ENCODE measurements around the gene NXPH2.

Gene NXPH2

GRCh38 chr2:138780446-138780880 is 273 bp upstream of the NXPH2 start:
- Histone ChIP-seq H3K36me3 (ENCODE audit: control insufficient read depth in 4 of 4, insufficient read depth in 4 of 4, low read length in 3 of 4) (no peaks in the 10 kb centered on the region), H3K27me3 (replicated peaks in 2 of 5; ENCODE audit: control insufficient read depth in 4 of 5, insufficient read depth in 5 of 5, low read length in 4 of 5) (peaks cover 18 to 83% (median 32%) of the 10 kb centered on the region in 5 experiments), H3K27ac (ENCODE audit: insufficient read depth in 1 of 2, low read depth in 1 of 2, low read length in 2 of 2, poor library complexity in 1 of 2, severe bottlenecking in 2 of 2) (no peak overlapping the region), H3K4me3 (ENCODE audit: control insufficient read depth in 1 of 7, extremely low read depth in 1 of 7, insufficient read depth in 4 of 7, low read depth in 2 of 7, low read length in 6 of 7) (peak overlapping the region in 4 of 7 experiments; percentile 6 to 71 (median 46)), H3K9me3 (ENCODE audit: control extremely low read depth in 1 of 5, control insufficient read depth in 4 of 5, insufficient read depth in 2 of 5, low read depth in 1 of 5, low read length in 4 of 5) (peaks cover 0 to 6% (median 0%) of the 10 kb centered on the region in 5 experiments), H3K4me1 (ENCODE audit: control extremely low read depth in 1 of 4, control insufficient read depth in 4 of 4, insufficient read depth in 4 of 4, low read length in 3 of 4) (peaks cover 2 to 20% (median 16%) of the 10 kb centered on the region in 4 experiments)
- DNase-seq, result peak in 2 of 3 donors; percentile 9 to 19
- ChIA-PET POLR2A (no interaction called here), CTCF (no interaction called here)
- 6% methylated on average over 34 of the region's 40 CpGs for WGBS (ENCODE audit: insufficient coverage)

DNA sequence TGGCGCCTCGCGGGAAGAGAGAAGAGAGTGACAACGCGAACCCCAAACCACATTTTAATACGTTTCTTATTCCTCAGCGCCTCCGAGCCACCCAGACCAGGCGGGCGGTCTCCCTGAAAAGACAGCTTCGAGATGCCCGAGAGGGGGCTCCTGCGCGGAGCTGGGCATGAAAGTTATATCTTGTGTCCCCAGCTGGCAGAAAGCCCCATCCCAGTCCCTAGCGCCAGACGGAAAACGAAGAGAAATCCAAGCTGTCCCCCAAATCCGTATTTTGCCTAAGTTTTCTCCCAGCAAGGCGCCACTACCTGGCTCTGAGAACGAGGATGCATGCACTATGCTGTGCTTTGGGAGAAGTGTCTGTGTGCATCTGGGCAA is 797 bp downstream of the NXPH2 start:
- peak; percentile 21 to 54 (median 40) for DNase-seq
- Histone ChIP-seq H3K27me3 (replicated peaks in 2 of 5; ENCODE audit: control insufficient read depth in 4 of 5, insufficient read depth in 5 of 5, low read length in 4 of 5) (peaks cover 21 to 88% (median 32%) of the 10 kb centered on the region in 5 experiments), H3K27ac (ENCODE audit: insufficient read depth in 1 of 2, low read depth in 1 of 2, low read length in 2 of 2, poor library complexity in 1 of 2, severe bottlenecking in 2 of 2) (no peak overlapping the region), H3K9me3 (ENCODE audit: control extremely low read depth in 1 of 5, control insufficient read depth in 4 of 5, insufficient read depth in 2 of 5, low read depth in 1 of 5, low read length in 4 of 5) (peaks cover 0 to 6% (median 0%) of the 10 kb centered on the region in 5 experiments), H3K4me3 (ENCODE audit: control insufficient read depth in 1 of 7, extremely low read depth in 1 of 7, insufficient read depth in 4 of 7, low read depth in 2 of 7, low read length in 6 of 7) (peak overlapping the region in 6 of 7 experiments; percentile 39 to 71 (median 53)), H3K4me1 (ENCODE audit: control extremely low read depth in 1 of 4, control insufficient read depth in 4 of 4, insufficient read depth in 4 of 4, low read length in 3 of 4) (peaks cover 2 to 20% (median 16%) of the 10 kb centered on the region in 4 experiments), H3K36me3 (ENCODE audit: control insufficient read depth in 4 of 4, insufficient read depth in 4 of 4, low read length in 3 of 4) (no peaks in the 10 kb centered on the region)
- ChIA-PET CTCF (interaction anchor here (0.6 to 1.9 kb wide), 3 partner anchors 7 to 1212 kb away, joined by 3 to 5 read pairs (median 3); no protein-coding TSS in a partner anchor), POLR2A (no interaction called here)
- WGBS (ENCODE audit: insufficient coverage), result 2% methylated on average over 13 of the region's 20 CpGs

DNA sequence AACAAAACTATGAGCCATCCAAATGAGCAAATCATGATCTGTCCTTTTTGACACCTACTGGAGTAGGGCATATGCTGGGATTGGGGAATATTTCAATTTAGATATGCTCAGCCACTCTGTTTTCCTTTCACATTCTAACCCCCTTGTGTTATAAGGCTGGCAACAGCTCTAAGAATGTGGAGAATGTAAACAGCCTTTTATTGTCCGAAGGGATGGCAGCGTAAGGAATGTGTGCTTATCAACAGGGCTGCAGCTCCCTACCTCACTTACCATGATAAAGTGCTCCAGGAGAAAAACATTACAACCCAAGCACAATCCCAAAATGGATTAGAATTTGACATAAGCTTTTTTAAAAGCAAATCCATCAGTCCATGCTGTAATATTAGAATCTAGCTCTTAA is 2.2 kb downstream of the NXPH2 start:
- POLR2A ChIA-PET, result no interaction called here
- Histone ChIP-seq H3K4me1 (ENCODE audit: control extremely low read depth in 1 of 4, control insufficient read depth in 4 of 4, insufficient read depth in 4 of 4, low read length in 3 of 4) (peaks cover 2 to 20% (median 16%) of the 10 kb centered on the region in 4 experiments), H3K27me3 (replicated peaks in 2 of 5; ENCODE audit: control insufficient read depth in 4 of 5, insufficient read depth in 5 of 5, low read length in 4 of 5) (peaks cover 21 to 83% (median 32%) of the 10 kb centered on the region in 5 experiments), H3K4me3 (ENCODE audit: control insufficient read depth in 1 of 7, extremely low read depth in 1 of 7, insufficient read depth in 4 of 7, low read depth in 2 of 7, low read length in 6 of 7) (no peak overlapping the region), H3K9me3 (ENCODE audit: control extremely low read depth in 1 of 5, control insufficient read depth in 4 of 5, insufficient read depth in 2 of 5, low read depth in 1 of 5, low read length in 4 of 5) (peaks cover 0 to 6% (median 0%) of the 10 kb centered on the region in 5 experiments), H3K27ac (ENCODE audit: insufficient read depth in 1 of 2, low read depth in 1 of 2, low read length in 2 of 2, poor library complexity in 1 of 2, severe bottlenecking in 2 of 2) (no peak overlapping the region), H3K36me3 (ENCODE audit: control insufficient read depth in 4 of 4, insufficient read depth in 4 of 4, low read length in 3 of 4) (no peaks in the 10 kb centered on the region)
- no peak for DNase-seq
- CTCF ChIA-PET, result interaction anchor here (0.7 to 1.9 kb wide), 3 partner anchors 9 to 64 kb away, joined by 3 to 5 read pairs (median 4); no protein-coding TSS in a partner anchor
- WGBS (ENCODE audit: insufficient coverage), result no CpG with 5 or more reads among the region's 2 CpGs

GRCh38 chr2:138775736-138776135 is 4.5 kb downstream of the NXPH2 start:
- H3K4me3 ChIP-seq (ENCODE audit: control insufficient read depth in 1 of 7, extremely low read depth in 1 of 7, insufficient read depth in 4 of 7, low read depth in 2 of 7, low read length in 6 of 7), result no peak overlapping the region
- H3K27me3 ChIP-seq (replicated peaks in 2 of 5; ENCODE audit: control insufficient read depth in 4 of 5, insufficient read depth in 5 of 5, low read length in 4 of 5), result peaks cover 16 to 66% (median 26%) of the 10 kb centered on the region in 5 experiments
- H3K4me1 ChIP-seq (ENCODE audit: control extremely low read depth in 1 of 4, control insufficient read depth in 4 of 4, insufficient read depth in 4 of 4, low read length in 3 of 4), result peaks cover 2 to 20% (median 15%) of the 10 kb centered on the region in 4 experiments
- no peaks in the 10 kb centered on the region for H3K36me3 ChIP-seq (ENCODE audit: control insufficient read depth in 4 of 4, insufficient read depth in 4 of 4, low read length in 3 of 4)
- POLR2A ChIA-PET, result no interaction called here
- no peak for DNase-seq
- CTCF ChIA-PET, result interaction anchor here (1.5 kb wide), 1 partner anchor 10 kb away, joined by 3 read pairs; no protein-coding TSS in a partner anchor
- H3K27ac ChIP-seq (ENCODE audit: insufficient read depth in 1 of 2, low read depth in 1 of 2, low read length in 2 of 2, poor library complexity in 1 of 2, severe bottlenecking in 2 of 2), result no peak overlapping the region
- no peaks in the 10 kb centered on the region for H3K9me3 ChIP-seq (ENCODE audit: control extremely low read depth in 1 of 5, control insufficient read depth in 4 of 5, insufficient read depth in 2 of 5, low read depth in 1 of 5, low read length in 4 of 5)
- WGBS (ENCODE audit: insufficient coverage), result 89% methylated on average over 1 of the region's 4 CpGs

DNA sequence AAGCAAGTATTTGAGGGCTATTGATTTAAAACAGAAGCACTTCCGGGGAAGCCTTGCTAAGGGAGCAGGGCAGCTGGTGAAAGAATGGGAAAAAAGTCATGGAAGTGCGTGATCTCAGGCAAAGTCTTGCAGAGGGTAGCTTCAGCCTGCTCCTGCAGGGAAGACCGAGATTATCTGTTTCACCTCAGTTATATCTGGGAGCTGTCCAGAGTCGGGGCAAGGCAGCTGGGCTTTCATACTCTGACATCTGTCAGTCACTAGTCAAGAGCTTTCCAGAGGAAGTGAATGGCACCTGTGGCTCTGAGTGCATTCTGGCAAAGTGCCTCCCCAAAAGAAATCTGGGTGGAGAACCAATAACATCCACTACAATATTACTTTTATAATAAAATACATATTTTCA is 8.7 kb downstream of the NXPH2 start:
- ChIA-PET POLR2A (no interaction called here), CTCF (interaction anchor here (1.6 kb wide), 1 partner anchor 15 kb away, joined by 5 read pairs; no protein-coding TSS in a partner anchor)
- Histone ChIP-seq H3K27me3 (replicated peaks in 2 of 5; ENCODE audit: control insufficient read depth in 4 of 5, insufficient read depth in 5 of 5, low read length in 4 of 5) (peaks cover 0 to 31% (median 4%) of the 10 kb centered on the region in 5 experiments), H3K4me3 (ENCODE audit: control insufficient read depth in 1 of 7, extremely low read depth in 1 of 7, insufficient read depth in 4 of 7, low read depth in 2 of 7, low read length in 6 of 7) (no peak overlapping the region), H3K4me1 (ENCODE audit: control extremely low read depth in 1 of 4, control insufficient read depth in 4 of 4, insufficient read depth in 4 of 4, low read length in 3 of 4) (no peaks in the 10 kb centered on the region), H3K27ac (ENCODE audit: insufficient read depth in 1 of 2, low read depth in 1 of 2, low read length in 2 of 2, poor library complexity in 1 of 2, severe bottlenecking in 2 of 2) (no peak overlapping the region), H3K36me3 (ENCODE audit: control insufficient read depth in 4 of 4, insufficient read depth in 4 of 4, low read length in 3 of 4) (no peaks in the 10 kb centered on the region), H3K9me3 (ENCODE audit: control extremely low read depth in 1 of 5, control insufficient read depth in 4 of 5, insufficient read depth in 2 of 5, low read depth in 1 of 5, low read length in 4 of 5) (no peaks in the 10 kb centered on the region)
- WGBS (ENCODE audit: insufficient coverage), result 100% methylated on average over 4 of the region's 4 CpGs
- no peak for DNase-seq

DNA sequence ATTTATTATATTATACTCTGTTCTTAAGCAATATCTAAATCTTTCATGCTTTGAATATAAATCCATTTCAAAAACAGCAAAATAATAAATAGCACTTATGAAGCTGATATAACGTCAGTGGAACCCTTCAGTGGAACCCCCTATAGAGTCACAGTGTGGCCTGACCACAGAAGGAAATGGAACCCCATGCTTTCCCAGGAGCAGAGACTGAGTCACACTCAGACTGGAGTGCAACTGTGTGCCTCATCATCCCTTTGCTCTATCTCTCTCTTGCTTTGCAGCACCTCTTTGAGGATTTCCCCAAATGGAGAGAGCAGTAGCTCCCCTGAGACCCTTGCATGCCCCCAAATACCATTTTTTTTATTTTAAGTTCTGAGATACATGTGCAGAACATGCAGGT is 13.1 kb downstream of the NXPH2 start:
- Histone ChIP-seq H3K36me3 (ENCODE audit: control insufficient read depth in 4 of 4, insufficient read depth in 4 of 4, low read length in 3 of 4) (no peaks in the 10 kb centered on the region), H3K27me3 (replicated peaks in 2 of 5; ENCODE audit: control insufficient read depth in 4 of 5, insufficient read depth in 5 of 5, low read length in 4 of 5) (peaks cover 0 to 4% (median 2%) of the 10 kb centered on the region in 5 experiments), H3K4me1 (ENCODE audit: control extremely low read depth in 1 of 4, control insufficient read depth in 4 of 4, insufficient read depth in 4 of 4, low read length in 3 of 4) (no peaks in the 10 kb centered on the region), H3K27ac (ENCODE audit: insufficient read depth in 1 of 2, low read depth in 1 of 2, low read length in 2 of 2, poor library complexity in 1 of 2, severe bottlenecking in 2 of 2) (no peak overlapping the region), H3K4me3 (ENCODE audit: control insufficient read depth in 1 of 7, extremely low read depth in 1 of 7, insufficient read depth in 4 of 7, low read depth in 2 of 7, low read length in 6 of 7) (no peak overlapping the region), H3K9me3 (ENCODE audit: control extremely low read depth in 1 of 5, control insufficient read depth in 4 of 5, insufficient read depth in 2 of 5, low read depth in 1 of 5, low read length in 4 of 5) (no peaks in the 10 kb centered on the region)
- 38% methylated on average over 1 of the region's 1 CpG for WGBS (ENCODE audit: insufficient coverage)
- no peak for DNase-seq
- ChIA-PET CTCF (no interaction called here), POLR2A (no interaction called here)

- H3K27ac ChIP-seq (ENCODE audit: insufficient read depth in 1 of 2, low read depth in 1 of 2, low read length in 2 of 2, poor library complexity in 1 of 2, severe bottlenecking in 2 of 2), result no peak overlapping the region
- CTCF ChIA-PET, result no interaction called here
- no peaks in the 10 kb centered on the region for H3K36me3 ChIP-seq (ENCODE audit: control insufficient read depth in 4 of 4, insufficient read depth in 4 of 4, low read length in 3 of 4)
- POLR2A ChIA-PET, result no interaction called here
- H3K27me3 ChIP-seq (replicated peaks in 2 of 5; ENCODE audit: control insufficient read depth in 4 of 5, insufficient read depth in 5 of 5, low read length in 4 of 5), result peaks cover 0 to 4% (median 2%) of the 10 kb centered on the region in 5 experiments
- no peaks in the 10 kb centered on the region for H3K9me3 ChIP-seq (ENCODE audit: control extremely low read depth in 1 of 5, control insufficient read depth in 4 of 5, insufficient read depth in 2 of 5, low read depth in 1 of 5, low read length in 4 of 5)
- no peak for DNase-seq
- H3K4me3 ChIP-seq (ENCODE audit: control insufficient read depth in 1 of 7, extremely low read depth in 1 of 7, insufficient read depth in 4 of 7, low read depth in 2 of 7, low read length in 6 of 7), result no peak overlapping the region
- 93% methylated on average over 3 of the region's 3 CpGs for WGBS (ENCODE audit: insufficient coverage)
- no peaks in the 10 kb centered on the region for H3K4me1 ChIP-seq (ENCODE audit: control extremely low read depth in 1 of 4, control insufficient read depth in 4 of 4, insufficient read depth in 4 of 4, low read length in 3 of 4)
Observed at GRCh38 chr2:138766464-138766863, 13.7 kb downstream of the NXPH2 start.
